Fibroblast of lung (primary cell): ENCODE data around the gene LCE3B. TPM values are rescaled to one million over a fixed set of nuclear protein-coding genes. Genes with fewer than 3 reads are reported as not detected.

Experiments used
- DNase-seq, 2 donors: peaks; one replicate each; pipeline versions ENCODE4 v3.0.0 to v3.0.0-alpha.2; 2010; ENCODE audit warnings: low read depth in 2 of 2
- H2AFZ ChIP-seq: 2 replicates; pipeline ENCODE4 v1.5.1; 2012; ENCODE audit warnings: low read length, control low read depth, inconsistent platforms
- H3K27ac ChIP-seq: 2 replicates; pipeline ENCODE4 v1.5.1; 2011; ENCODE audit warnings: low read length, control low read depth; ENCODE audit not compliant: insufficient read depth
- H3K27me3 ChIP-seq: 2 replicates; pipeline ENCODE4 v1.5.1; 2011; ENCODE audit warnings: mild to moderate bottlenecking, low read length; ENCODE audit not compliant: control insufficient read depth, insufficient read depth
- H3K36me3 ChIP-seq: 2 replicates; pipeline ENCODE4 v1.5.1; 2011; ENCODE audit warnings: low read length; ENCODE audit not compliant: control insufficient read depth, insufficient read depth
- H3K4me1 ChIP-seq: 2 replicates; pipeline ENCODE4 v1.5.1; 2011; ENCODE audit warnings: low read length; ENCODE audit not compliant: control insufficient read depth, insufficient read depth; ENCODE audit errors: extremely low read depth
- H3K4me2 ChIP-seq: 2 replicates; pipeline ENCODE4 v1.5.1; 2011; ENCODE audit warnings: low read length, control low read depth; ENCODE audit not compliant: insufficient read depth; ENCODE audit errors: extremely low read depth
- H3K4me3 ChIP-seq, 4 experiments: fragments of 200-600 bp in 1 of 4; sonication (generic) in 1 of 4; replicated peaks in 1 of 4; 2 replicates each; pipeline ENCODE4 v1.5.1; 2011 to 2016; ENCODE audit warnings: low read length in 4 of 4, low read depth in 3 of 4, mild to moderate bottlenecking in 3 of 4, control low read depth in 2 of 4, inconsistent platforms in 1 of 4, mixed read lengths in 1 of 4; ENCODE audit not compliant: insufficient read depth in 1 of 4; ENCODE audit errors: control extremely low read depth in 1 of 4
- H3K79me2 ChIP-seq: 2 replicates; pipeline ENCODE4 v1.5.1; 2012; ENCODE audit warnings: mild to moderate bottlenecking, low read length, inconsistent platforms; ENCODE audit not compliant: control insufficient read depth, insufficient read depth
- H3K9ac ChIP-seq: 2 replicates; pipeline ENCODE4 v1.5.1; 2011; ENCODE audit warnings: mild to moderate bottlenecking, low read length, control low read depth; ENCODE audit not compliant: insufficient read depth
- H3K9me3 ChIP-seq: 2 replicates; pipeline ENCODE4 v1.5.1; 2012; ENCODE audit warnings: low read depth, low read length; ENCODE audit not compliant: control insufficient read depth, insufficient read depth
- H4K20me1 ChIP-seq: 2 replicates; pipeline ENCODE4 v1.5.1; 2011; ENCODE audit warnings: low read length; ENCODE audit not compliant: control insufficient read depth, insufficient read depth; ENCODE audit errors: extremely low read depth
- EZH2 ChIP-seq: IDR thresholded peaks from 2 replicates; pipeline ENCODE4 v1.5.1; 2012; ENCODE audit warnings: low read length, control low read depth, mild to moderate bottlenecking; ENCODE audit errors: missing control alignments
- polyA plus RNA-seq, 2 donors: library from polyadenylated mRNA; depleted of rRNA in 1 of 2; stranded (reverse) in 1 of 2; unstranded in 1 of 2; fragments of >200 nt; gene quantifications; 2 replicates each; pipeline ENCODE4 v1.2.1, GENCODE V29; 2011 to 2012; ENCODE audit warnings: missing spikeins in 1 of 2
- total RNA-seq: library from RNA; depleted of rRNA; stranded (reverse); fragments of >200 nt; gene quantifications from 2 replicates; pipeline ENCODE4 v1.2.1, GENCODE V29; 2014
- TF ChIP-seq, protein P1 (sequence below), 2 donors: IDR thresholded peaks in 1 of 2; conservative IDR thresholded peaks in 1 of 2; 1 replicate in 1 of 2; 2 replicates in 1 of 2; pipeline ENCODE4 v1.5.1; 2011 to 2012; ENCODE audit warnings: low read length in 2 of 2, control low read depth in 1 of 2, inconsistent platforms in 1 of 2, low read depth in 1 of 2, mild to moderate bottlenecking in 1 of 2

Gene LCE3B
- total and polyA plus RNA-seq, 2 donors (not counting 1 experiment from before 2014, with no cell fraction given): not detected

DNA sequence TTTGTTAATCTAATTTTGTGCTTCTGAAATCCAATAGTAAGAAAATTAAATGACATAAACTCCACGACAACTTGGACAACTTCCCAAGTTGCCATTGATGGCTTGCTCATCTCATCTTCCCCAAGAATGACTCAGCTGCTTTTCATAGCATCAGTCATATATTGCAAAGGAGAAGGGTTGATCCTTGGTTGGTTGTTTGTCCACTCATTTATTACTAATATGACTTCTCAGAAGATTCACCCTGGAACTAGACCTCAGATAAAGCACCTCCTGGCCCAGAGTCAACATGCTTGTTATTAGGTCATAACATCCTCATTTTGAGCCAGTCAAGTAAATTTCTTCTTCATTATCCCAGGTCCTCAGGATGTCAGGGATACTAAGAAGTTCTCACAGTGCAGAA lies 31.0 kb upstream of the LCE3B start:
- no peak overlapping the region for H3K4me2 ChIP-seq
- no peak overlapping the region for H3K4me3 ChIP-seq
- H3K9ac ChIP-seq: no peak overlapping the region
- no peak overlapping the region for H3K27ac ChIP-seq
- no peak for TF ChIP-seq EZH2
- TF ChIP-seq, protein P1, sequence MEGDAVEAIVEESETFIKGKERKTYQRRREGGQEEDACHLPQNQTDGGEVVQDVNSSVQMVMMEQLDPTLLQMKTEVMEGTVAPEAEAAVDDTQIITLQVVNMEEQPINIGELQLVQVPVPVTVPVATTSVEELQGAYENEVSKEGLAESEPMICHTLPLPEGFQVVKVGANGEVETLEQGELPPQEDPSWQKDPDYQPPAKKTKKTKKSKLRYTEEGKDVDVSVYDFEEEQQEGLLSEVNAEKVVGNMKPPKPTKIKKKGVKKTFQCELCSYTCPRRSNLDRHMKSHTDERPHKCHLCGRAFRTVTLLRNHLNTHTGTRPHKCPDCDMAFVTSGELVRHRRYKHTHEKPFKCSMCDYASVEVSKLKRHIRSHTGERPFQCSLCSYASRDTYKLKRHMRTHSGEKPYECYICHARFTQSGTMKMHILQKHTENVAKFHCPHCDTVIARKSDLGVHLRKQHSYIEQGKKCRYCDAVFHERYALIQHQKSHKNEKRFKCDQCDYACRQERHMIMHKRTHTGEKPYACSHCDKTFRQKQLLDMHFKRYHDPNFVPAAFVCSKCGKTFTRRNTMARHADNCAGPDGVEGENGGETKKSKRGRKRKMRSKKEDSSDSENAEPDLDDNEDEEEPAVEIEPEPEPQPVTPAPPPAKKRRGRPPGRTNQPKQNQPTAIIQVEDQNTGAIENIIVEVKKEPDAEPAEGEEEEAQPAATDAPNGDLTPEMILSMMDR (conservative IDR thresholded peaks at IDR 0.05 in 1 of 2, IDR thresholded peaks at IDR 0.05 in 1 of 2; ENCODE audit: low read depth in 1 of 2, low read length in 2 of 2): no peak
- no peak for DNase-seq
- no peaks in the 10 kb centered on the region for H3K79me2 ChIP-seq
- H3K36me3 ChIP-seq: no peaks in the 10 kb centered on the region
- no peak overlapping the region for H2AFZ ChIP-seq
- no peaks in the 10 kb centered on the region for H4K20me1 ChIP-seq
- H3K4me1 ChIP-seq: no peaks in the 10 kb centered on the region
- no peaks in the 10 kb centered on the region for H3K27me3 ChIP-seq
- no peaks in the 10 kb centered on the region for H3K9me3 ChIP-seq

DNA sequence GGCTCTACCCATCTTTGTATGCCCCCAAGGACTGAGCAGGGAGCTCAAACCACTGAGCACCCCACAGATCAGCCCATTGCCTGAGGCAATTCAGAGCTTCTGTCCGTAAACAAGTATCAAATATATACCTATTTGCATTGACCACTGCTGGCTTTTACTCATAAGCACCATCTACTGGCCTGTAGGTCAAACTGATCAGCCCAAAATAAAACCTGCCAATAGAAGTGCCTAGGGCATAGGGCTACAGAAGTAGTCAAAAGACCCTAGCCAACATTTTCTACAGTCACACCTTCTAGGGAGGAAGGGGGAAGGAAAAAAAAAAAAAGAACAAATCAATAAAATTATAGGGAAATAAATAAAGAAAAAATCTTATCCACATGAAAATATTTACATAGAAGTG lies 28.0 kb upstream of the LCE3B start:
- Histone ChIP-seq H3K27ac (no peak overlapping the region), H3K36me3 (no peaks in the 10 kb centered on the region), H3K9me3 (no peaks in the 10 kb centered on the region), H3K4me2 (no peak overlapping the region), H2AFZ (no peak overlapping the region), H3K79me2 (no peaks in the 10 kb centered on the region), H3K9ac (no peak overlapping the region), H3K4me1 (no peaks in the 10 kb centered on the region), H4K20me1 (no peaks in the 10 kb centered on the region), H3K27me3 (no peaks in the 10 kb centered on the region), H3K4me3 (no peak overlapping the region)
- no peak for TF ChIP-seq EZH2
- TF ChIP-seq, protein P1 (conservative IDR thresholded peaks at IDR 0.05 in 1 of 2, IDR thresholded peaks at IDR 0.05 in 1 of 2; ENCODE audit: low read depth in 1 of 2, low read length in 2 of 2): no peak
- no peak for DNase-seq

DNA sequence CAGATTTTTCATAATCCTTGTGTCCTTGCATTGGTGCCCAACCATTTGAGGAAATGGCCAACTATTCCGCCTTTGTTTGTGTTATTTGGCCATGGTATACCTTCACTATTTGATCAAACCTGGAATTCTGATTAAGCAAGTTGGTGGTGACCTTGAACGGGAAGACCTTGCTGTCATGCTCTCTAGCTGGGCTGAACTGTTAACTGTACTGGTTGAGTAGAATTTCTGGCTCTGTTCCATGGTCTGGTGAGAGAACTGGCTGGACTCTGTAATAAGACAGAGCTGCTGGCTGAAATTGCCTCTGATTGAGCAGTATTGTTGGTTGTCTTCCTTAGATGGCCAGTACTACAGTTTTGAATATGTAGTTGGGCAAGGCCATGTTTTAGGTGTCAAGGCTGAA lies 16.6 kb upstream of the LCE3B start:
- H3K79me2 ChIP-seq: no peaks in the 10 kb centered on the region
- H4K20me1 ChIP-seq: no peaks in the 10 kb centered on the region
- no peak for DNase-seq
- H3K9ac ChIP-seq: no peak overlapping the region
- H3K4me1 ChIP-seq: no peaks in the 10 kb centered on the region
- no peak overlapping the region for H3K4me3 ChIP-seq
- H3K36me3 ChIP-seq: no peaks in the 10 kb centered on the region
- TF ChIP-seq EZH2: no peak
- TF ChIP-seq, protein P1 (conservative IDR thresholded peaks at IDR 0.05 in 1 of 2, IDR thresholded peaks at IDR 0.05 in 1 of 2; ENCODE audit: low read depth in 1 of 2, low read length in 2 of 2): no peak
- H3K9me3 ChIP-seq: no peaks in the 10 kb centered on the region
- H3K4me2 ChIP-seq: no peak overlapping the region
- H3K27me3 ChIP-seq: no peaks in the 10 kb centered on the region
- H3K27ac ChIP-seq: no peak overlapping the region
- no peak overlapping the region for H2AFZ ChIP-seq
